Measurements from ENCODE around the gene CSRNP3.

Gene CSRNP3

DNA sequence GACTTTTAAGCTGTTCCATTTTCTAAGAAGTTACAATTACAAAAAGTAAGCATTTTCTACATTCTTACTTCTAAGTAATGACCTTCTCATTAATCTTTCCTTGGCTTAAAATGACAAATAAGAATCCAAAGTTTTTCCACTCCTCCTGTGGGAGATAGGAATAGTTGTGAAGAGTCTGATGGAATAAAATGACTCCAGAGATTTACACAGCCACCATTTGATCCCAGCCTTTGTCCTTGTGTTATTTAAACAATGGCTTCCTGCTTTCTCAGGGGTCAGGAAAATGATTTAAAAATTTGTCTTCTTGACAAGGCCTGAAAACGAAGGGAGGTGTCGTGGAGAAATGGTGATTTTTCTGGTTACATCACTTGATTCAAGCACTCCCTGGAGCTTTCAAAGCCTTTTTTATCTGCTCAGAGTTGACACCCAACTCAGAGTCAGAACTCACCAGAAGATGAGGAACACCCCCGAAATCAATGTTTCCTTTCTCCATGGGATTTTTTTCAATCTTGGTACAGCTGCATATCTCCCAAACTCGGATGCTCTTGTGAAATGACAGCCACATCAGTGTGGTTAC, 218.0 kb downstream of the CSRNP3 start:
- no peak for DNase-seq
- Mint-ChIP-seq H3K27me3 (ENCODE audit: low read depth, poor library complexity) (no peaks in the 10 kb centered on the region), H3K4me1 (peaks cover 37% of the 10 kb centered on the region), H3K9me3 (no peaks in the 10 kb centered on the region), H3K27ac (peak overlapping the region; percentile 98), H3K36me3 (ENCODE audit: low read depth) (peaks cover 31% of the 10 kb centered on the region), H3K4me3 (no peak overlapping the region)
- no peak for TF ChIP-seq CTCF (IDR thresholded peaks at IDR 0.05)

GRCh38 chr2:165691615-165692014, 222.1 kb downstream of the CSRNP3 start:
- H3K27ac Mint-ChIP-seq = no peak overlapping the region
- no peaks in the 10 kb centered on the region for H3K27me3 Mint-ChIP-seq (ENCODE audit: low read depth, poor library complexity)
- H3K4me1 Mint-ChIP-seq = peaks cover 27% of the 10 kb centered on the region
- DNase-seq = peak; percentile 2
- H3K9me3 Mint-ChIP-seq = no peaks in the 10 kb centered on the region
- no peak overlapping the region for H3K4me3 Mint-ChIP-seq
- no peak for TF ChIP-seq CTCF (IDR thresholded peaks at IDR 0.05)
- peaks cover 19% of the 10 kb centered on the region for H3K36me3 Mint-ChIP-seq (ENCODE audit: low read depth)

- TF ChIP-seq CTCF (IDR thresholded peaks at IDR 0.05) = no peak
- peaks cover 12% of the 10 kb centered on the region for H3K36me3 Mint-ChIP-seq (ENCODE audit: low read depth)
- no peaks in the 10 kb centered on the region for H3K9me3 Mint-ChIP-seq
Measured at GRCh38 chr2:165692906-165693305, 223.4 kb downstream of the CSRNP3 start.

GRCh38 chr2:165693838-165694237, 224.3 kb downstream of the CSRNP3 start:
- peaks cover 30% of the 10 kb centered on the region for H3K4me1 Mint-ChIP-seq
- no peak overlapping the region for H3K4me3 Mint-ChIP-seq
- DNase-seq = no peak
- H3K36me3 Mint-ChIP-seq (ENCODE audit: low read depth) = peaks cover 12% of the 10 kb centered on the region
- H3K27me3 Mint-ChIP-seq (ENCODE audit: low read depth, poor library complexity) = no peaks in the 10 kb centered on the region
- no peaks in the 10 kb centered on the region for H3K9me3 Mint-ChIP-seq
- no peak overlapping the region for H3K27ac Mint-ChIP-seq
- no peak for TF ChIP-seq CTCF (IDR thresholded peaks at IDR 0.05)

More at GRCh38 chr2:165692906-165693305, 223.4 kb downstream of the CSRNP3 start:
- H3K27ac Mint-ChIP-seq = no peak overlapping the region
- no peaks in the 10 kb centered on the region for H3K27me3 Mint-ChIP-seq (ENCODE audit: low read depth, poor library complexity)
- no peak overlapping the region for H3K4me3 Mint-ChIP-seq
- no peak for DNase-seq
- H3K4me1 Mint-ChIP-seq = peaks cover 23% of the 10 kb centered on the region

- no peak for TF ChIP-seq CTCF (IDR thresholded peaks at IDR 0.05)
- peaks cover 36% of the 10 kb centered on the region for H3K4me1 Mint-ChIP-seq
- H3K4me3 Mint-ChIP-seq = no peak overlapping the region
- H3K27me3 Mint-ChIP-seq (ENCODE audit: low read depth, poor library complexity) = no peaks in the 10 kb centered on the region
- no peaks in the 10 kb centered on the region for H3K9me3 Mint-ChIP-seq
- peaks cover 12% of the 10 kb centered on the region for H3K36me3 Mint-ChIP-seq (ENCODE audit: low read depth)
- no peak overlapping the region for H3K27ac Mint-ChIP-seq
- DNase-seq = no peak
Measured at GRCh38 chr2:165697748-165698443, 228.4 kb downstream of the CSRNP3 start.

DNA sequence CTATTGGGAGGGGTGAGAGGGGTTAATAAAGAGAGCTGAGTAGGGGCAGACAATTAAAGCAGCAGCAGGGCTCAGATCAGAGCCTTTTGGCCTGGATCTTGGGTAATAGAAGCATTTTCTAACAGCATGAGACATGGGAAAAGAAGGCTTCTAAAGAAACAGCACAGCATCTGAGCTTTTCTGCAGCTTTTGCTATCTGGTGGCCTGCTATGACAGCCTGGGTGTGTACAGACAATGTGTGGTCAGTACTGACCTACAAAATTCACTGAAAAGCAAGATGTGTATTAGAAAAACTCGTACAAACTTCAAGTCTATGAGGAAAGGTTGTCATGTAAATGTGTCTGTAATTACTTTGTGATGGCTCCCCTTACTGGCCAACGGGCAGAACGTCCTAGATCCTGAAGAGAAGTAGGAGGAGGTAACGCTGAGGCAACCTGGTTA, 229.0 kb downstream of the CSRNP3 start:
- peak; percentile 32 for TF ChIP-seq CTCF (IDR thresholded peaks at IDR 0.05)
- Mint-ChIP-seq H3K9me3 (no peaks in the 10 kb centered on the region), H3K27me3 (ENCODE audit: low read depth, poor library complexity) (no peaks in the 10 kb centered on the region), H3K4me1 (peaks cover 36% of the 10 kb centered on the region), H3K36me3 (ENCODE audit: low read depth) (peaks cover 12% of the 10 kb centered on the region), H3K27ac (no peak overlapping the region), H3K4me3 (no peak overlapping the region)
- DNase-seq = peak; percentile 26

Data from nephron progenitor cell (in vitro differentiated cells).